Measurements from ENCODE around the gene PLA2G6.

DNA sequence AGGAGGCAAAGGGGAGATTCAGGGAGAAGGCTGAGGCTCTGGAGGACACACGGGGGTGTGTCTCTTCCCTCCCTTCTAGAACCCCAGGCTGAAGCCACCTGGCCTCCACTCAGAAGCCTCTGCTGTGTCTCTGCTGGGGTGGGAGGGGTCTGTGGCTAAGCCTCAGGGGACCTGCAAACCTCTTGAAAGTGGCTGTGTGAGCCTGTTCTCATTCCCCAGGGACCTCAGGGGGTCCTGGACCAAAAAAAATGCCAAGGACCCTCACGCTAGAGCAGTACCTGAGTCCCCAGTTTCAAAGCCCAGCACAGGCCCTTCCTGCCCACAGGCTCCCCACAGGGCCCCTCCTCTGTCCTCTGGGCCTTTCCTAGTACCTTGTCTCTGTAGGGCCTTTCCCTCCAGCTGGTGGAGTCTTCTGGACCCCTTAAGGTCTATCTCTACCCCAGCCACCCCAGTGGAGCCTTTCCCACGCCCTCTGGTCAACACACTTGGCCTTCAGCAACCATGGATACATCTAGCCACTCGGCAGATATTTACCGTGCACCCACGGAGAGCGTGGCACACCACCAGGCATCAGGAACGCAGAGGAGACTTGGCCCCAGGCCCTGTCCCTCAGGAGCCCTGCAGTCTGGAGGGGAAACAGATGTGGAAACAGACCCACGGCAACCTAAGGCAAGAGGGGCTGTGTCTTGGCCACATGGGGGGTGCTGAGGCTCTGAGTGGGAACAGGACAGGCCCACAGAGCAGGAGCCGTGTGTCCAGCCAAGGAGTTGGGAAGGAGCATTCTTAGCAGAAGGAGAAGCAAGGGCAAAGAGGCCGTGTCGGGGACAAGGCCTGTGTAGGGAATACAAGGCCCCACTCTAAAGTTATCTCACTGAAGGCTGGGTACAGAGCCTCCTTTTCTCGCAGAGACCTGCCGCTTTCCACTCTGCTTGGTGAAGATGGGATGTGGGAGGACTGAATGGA lies 18.5 kb downstream of the PLA2G6 start:
- TF ChIP-seq, protein P1, sequence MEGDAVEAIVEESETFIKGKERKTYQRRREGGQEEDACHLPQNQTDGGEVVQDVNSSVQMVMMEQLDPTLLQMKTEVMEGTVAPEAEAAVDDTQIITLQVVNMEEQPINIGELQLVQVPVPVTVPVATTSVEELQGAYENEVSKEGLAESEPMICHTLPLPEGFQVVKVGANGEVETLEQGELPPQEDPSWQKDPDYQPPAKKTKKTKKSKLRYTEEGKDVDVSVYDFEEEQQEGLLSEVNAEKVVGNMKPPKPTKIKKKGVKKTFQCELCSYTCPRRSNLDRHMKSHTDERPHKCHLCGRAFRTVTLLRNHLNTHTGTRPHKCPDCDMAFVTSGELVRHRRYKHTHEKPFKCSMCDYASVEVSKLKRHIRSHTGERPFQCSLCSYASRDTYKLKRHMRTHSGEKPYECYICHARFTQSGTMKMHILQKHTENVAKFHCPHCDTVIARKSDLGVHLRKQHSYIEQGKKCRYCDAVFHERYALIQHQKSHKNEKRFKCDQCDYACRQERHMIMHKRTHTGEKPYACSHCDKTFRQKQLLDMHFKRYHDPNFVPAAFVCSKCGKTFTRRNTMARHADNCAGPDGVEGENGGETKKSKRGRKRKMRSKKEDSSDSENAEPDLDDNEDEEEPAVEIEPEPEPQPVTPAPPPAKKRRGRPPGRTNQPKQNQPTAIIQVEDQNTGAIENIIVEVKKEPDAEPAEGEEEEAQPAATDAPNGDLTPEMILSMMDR (IDR thresholded peaks at IDR 0.05) = no peak
- no peak for TF ChIP-seq POLR2A (IDR thresholded peaks at IDR 0.05)

Data from adrenal gland (tissue), 5 donors.